Measurements from ENCODE around the gene S100A13. TPM values are rescaled to one million over a fixed set of nuclear protein-coding genes. Genes with fewer than 3 reads are reported as not detected.

Gene S100A13
- total and polyA plus RNA-seq, 9 of the 15 experiments (the other 6 are each of a cell fraction or from before 2014, with no cell fraction given), result 41.9 to 129 (median 58.0) TPM

DNA sequence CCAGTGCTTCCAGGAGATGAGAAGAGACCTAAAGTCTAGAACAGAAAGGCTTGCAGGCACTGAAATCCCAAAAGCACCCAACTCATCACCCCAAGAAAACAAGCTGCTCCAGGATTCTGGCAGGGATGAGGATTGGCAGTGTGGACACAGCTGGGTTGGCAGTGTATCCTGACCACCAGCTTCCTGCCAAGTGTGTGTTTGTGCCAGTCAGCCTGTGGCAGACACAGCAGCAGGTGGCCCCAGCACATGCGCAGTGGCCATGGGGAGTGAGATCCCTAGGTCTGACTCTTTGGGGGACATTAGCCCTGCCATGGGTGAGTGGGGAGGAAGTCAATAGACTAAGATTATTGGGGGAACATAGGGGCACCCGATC lies 22.5 kb upstream of the S100A13 start (continued):
- TF ChIP-seq NR2C2 (CRISPR knock-in tag; IDR thresholded peaks at IDR 0.05), result 0 out of 2 replicates have a peak, but pooled peaks have one; percentile 43
- TF ChIP-seq NR2C2 (tag; IDR thresholded peaks at IDR 0.05), result no peak

DNA sequence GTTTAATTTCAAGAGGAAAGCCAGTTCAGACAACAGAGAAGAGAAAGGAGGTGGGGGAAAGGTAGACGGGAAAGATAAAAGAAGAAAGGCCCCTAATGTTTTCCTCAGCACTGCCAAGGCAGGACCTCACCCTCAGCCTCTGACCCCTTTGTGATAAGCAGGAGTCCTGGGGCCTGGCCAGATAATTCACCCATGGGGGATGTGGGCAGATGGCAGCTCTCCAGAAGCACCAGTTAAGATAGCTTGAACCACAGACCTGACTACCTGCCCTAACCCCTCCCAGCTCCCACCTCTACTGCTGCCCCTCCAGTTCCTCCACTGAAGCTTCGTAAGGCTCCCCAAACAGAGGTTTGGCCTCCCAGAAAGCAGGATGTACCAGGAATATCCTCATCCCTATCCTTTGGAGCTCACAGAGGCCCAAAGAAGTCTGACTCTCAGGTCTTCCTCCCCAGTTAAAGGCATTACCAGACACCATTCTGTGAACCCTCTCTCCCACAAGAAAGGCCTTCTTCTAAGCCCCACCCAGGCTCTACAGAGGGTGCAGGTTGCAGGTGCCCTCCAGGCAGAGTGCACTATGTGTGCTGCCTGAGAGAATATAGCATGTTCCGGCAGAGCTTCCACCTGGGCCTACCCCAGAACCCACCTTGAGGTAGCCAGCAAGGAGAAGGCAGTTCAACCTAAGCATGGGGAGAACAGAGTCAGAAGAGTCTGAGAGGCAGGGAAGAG lies 22.0 kb upstream of the S100A13 start:
- Histone ChIP-seq H3K27ac (ENCODE audit: extremely low read depth, low read depth, low read length) (no peak overlapping the region; the same call in 2 of the 3 replicates), H3K4me3 (no peak overlapping the region), H3K4me1 (replicated peaks in 1 of 2; ENCODE audit: control insufficient read depth in 2 of 2, insufficient read depth in 2 of 2, low read length in 2 of 2) (peaks cover 14% of the 10 kb centered on the region in 2 experiments), H3K27me3 (ENCODE audit: control insufficient read depth in 2 of 2, insufficient read depth in 2 of 2, low read length in 2 of 2) (no peaks in the 10 kb centered on the region), H3K4me2 (ENCODE audit: insufficient read depth, low read length) (no peak overlapping the region), H4K20me1 (replicated peaks; ENCODE audit: control insufficient read depth, insufficient read depth, low read length) (no peaks in the 10 kb centered on the region), H3K9ac (ENCODE audit: insufficient read depth in 1 of 2, low read depth in 2 of 2, low read length in 2 of 2) (peak overlapping the region; percentile 18 to 65; a peak in 2 of 4 replicates), H3K79me2 (ENCODE audit: control insufficient read depth, insufficient read depth, low read length) (no peaks in the 10 kb centered on the region), H3K9me3 (replicated peaks; ENCODE audit: control insufficient read depth, insufficient read depth, low read depth, low read length) (no peaks in the 10 kb centered on the region), H2AFZ (ENCODE audit: low read depth, low read length) (no peak overlapping the region), H3K9me1 (ENCODE audit: control insufficient read depth, insufficient read depth, low read length) (no peaks in the 10 kb centered on the region), H3K36me3 (ENCODE audit: control insufficient read depth, insufficient read depth, low read length) (peaks cover 29% of the 10 kb centered on the region)
- intact Hi-C loops (cut with micrococcal nuclease), result no loop called here
- in situ Hi-C loops (cut with MboI), result no loop called here
- ATAC-seq, result peak; percentile 47
- ChIA-PET POLR2A (interaction anchor here (0.6 to 14.7 kb wide), 11 partner anchors 10 to 1242 kb away, joined by 3 to 205 read pairs (median 4); partner anchors contain the start of genes CHTOP, RAB13, S100A1 and S100A13), CTCF (ENCODE audit: low intra/inter-chr PET ratio) (no interaction called here)
- BruUV-seq (replicated peaks), result no TSS peak
- peak; percentile 32 to 71 (median 48) for DNase-seq (ENCODE audit: extremely low read depth in 1 of 4, low spot score in 3 of 4)
- peak; percentile 80 for FAIRE-seq
- 33% methylated on average over 3 of the region's 3 CpGs for WGBS (ENCODE audit: insufficient coverage, low coverage, missing lambda C conversion rate)
- TF ChIP-seq CC2D1A (IDR thresholded peaks at IDR 0.05) (0 out of 2 replicates have a peak, but pooled peaks have one; percentile 15), ZNF766 (CRISPR knock-in tag; conservative IDR thresholded peaks at IDR 0.05) (no peak), DPF2 (IDR thresholded peaks at IDR 0.05) (0 out of 2 replicates have a peak, but pooled peaks have one; percentile 37), ZNF41 (CRISPR knock-in tag; conservative IDR thresholded peaks at IDR 0.05) (no peak), ZNF239 (CRISPR knock-in tag; IDR thresholded peaks at IDR 0.05) (no peak), MTA2 (IDR thresholded peaks at IDR 0.05; ENCODE audit: low read depth) (0 out of 2 replicates have a peak, but pooled peaks have one; percentile 7), GABPB1 (CRISPR knock-in tag; IDR thresholded peaks at IDR 0.05) (no peak), POLR2AphosphoS5 (IDR thresholded peaks at IDR 0.05; ENCODE audit: control insufficient read depth, insufficient read depth, low read depth, low read length) (peak; percentile 16; the same call in 1 of the 2 replicates), ARID1B (IDR thresholded peaks at IDR 0.05) (peak; percentile 50), NR2C2 (CRISPR knock-in tag; IDR thresholded peaks at IDR 0.05) (no peak), NR2C2 (tag; IDR thresholded peaks at IDR 0.05) (peak; percentile 39; the same call in 1 of the 2 replicates), KLF13 (tag; IDR thresholded peaks at IDR 0.05; ENCODE audit: borderline replicate concordance, low read depth) (no peak), ZBTB1 (CRISPR knock-in tag; IDR thresholded peaks at IDR 0.05; ENCODE audit: borderline replicate concordance, low read depth) (no peak), C11orf30 (IDR thresholded peaks at IDR 0.05; ENCODE audit: low read depth) (no peak), TCF3 (CRISPR knock-in tag; IDR thresholded peaks at IDR 0.05) (peak; percentile 57), TAL1 (IDR thresholded peaks at IDR 0.05) (peak; percentile 47; the same call in 1 of the 2 replicates), NFIC (IDR thresholded peaks at IDR 0.05) (peak; percentile 69), CBFA2T2 (conservative IDR thresholded peaks at IDR 0.05) (peak; percentile 69), TEAD1 (CRISPR knock-in tag; IDR thresholded peaks at IDR 0.05) (0 out of 4 replicates have a peak, but pooled peaks of 1 of the 2 experiments have one; percentile 5)
- TF ChIP-seq, protein P1, sequence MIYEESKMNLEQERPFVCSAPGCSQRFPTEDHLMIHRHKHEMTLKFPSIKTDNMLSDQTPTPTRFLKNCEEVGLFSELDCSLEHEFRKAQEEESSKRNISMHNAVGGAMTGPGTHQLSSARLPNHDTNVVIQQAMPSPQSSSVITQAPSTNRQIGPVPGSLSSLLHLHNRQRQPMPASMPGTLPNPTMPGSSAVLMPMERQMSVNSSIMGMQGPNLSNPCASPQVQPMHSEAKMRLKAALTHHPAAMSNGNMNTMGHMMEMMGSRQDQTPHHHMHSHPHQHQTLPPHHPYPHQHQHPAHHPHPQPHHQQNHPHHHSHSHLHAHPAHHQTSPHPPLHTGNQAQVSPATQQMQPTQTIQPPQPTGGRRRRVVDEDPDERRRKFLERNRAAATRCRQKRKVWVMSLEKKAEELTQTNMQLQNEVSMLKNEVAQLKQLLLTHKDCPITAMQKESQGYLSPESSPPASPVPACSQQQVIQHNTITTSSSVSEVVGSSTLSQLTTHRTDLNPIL (CRISPR knock-in tag; IDR thresholded peaks at IDR 0.05), result no peak

All from K562 (cell line).